H9 (cell line): ENCODE measurements around the gene SPECC1. TPM values are rescaled to one million over a fixed set of nuclear protein-coding genes. Genes with fewer than 3 reads are reported as not detected.

ENCODE experiments used
- DNase-seq: peaks from one replicate; pipeline ENCODE4 v3.0.0-alpha.2; 2017
- H2AFZ ChIP-seq: one replicate; pipeline ENCODE4 v1.6.1; 2013; ENCODE audit warnings: mild to moderate bottlenecking, low read length, control low read depth, moderate library complexity
- H2AK5ac ChIP-seq: 2 replicates; pipeline ENCODE4 v1.6.1; 2013; ENCODE audit warnings: low read length, control low read depth, mixed read lengths; ENCODE audit not compliant: insufficient read length
- H2BK120ac ChIP-seq: one replicate; pipeline ENCODE4 v1.6.1; 2013; ENCODE audit warnings: low read depth, mild to moderate bottlenecking, low read length, control low read depth, inconsistent platforms; ENCODE audit not compliant: poor library complexity, severe bottlenecking
- H2BK12ac ChIP-seq: 2 replicates; pipeline ENCODE4 v1.6.1; 2013; ENCODE audit warnings: low read length, control low read depth, mixed read lengths, low read depth; ENCODE audit not compliant: insufficient read length
- H2BK15ac ChIP-seq: 2 replicates; pipeline ENCODE4 v1.6.1; 2013; ENCODE audit warnings: low read depth, low read length, control low read depth
- H2BK20ac ChIP-seq: one replicate; pipeline ENCODE4 v1.6.1; 2013; ENCODE audit warnings: low read depth, mild to moderate bottlenecking, low read length, control low read depth, inconsistent platforms; ENCODE audit not compliant: poor library complexity, severe bottlenecking
- H2BK5ac ChIP-seq: 2 replicates; pipeline ENCODE4 v1.6.1; 2013; ENCODE audit warnings: low read length, control low read depth, mixed read lengths; ENCODE audit not compliant: insufficient read length
- H3K14ac ChIP-seq: 2 replicates; pipeline ENCODE4 v1.6.1; 2013; ENCODE audit warnings: low read length, control low read depth; ENCODE audit not compliant: insufficient read depth
- H3K18ac ChIP-seq: 2 replicates; pipeline ENCODE4 v1.6.1; 2013; ENCODE audit warnings: low read depth, mild to moderate bottlenecking, mixed read lengths, low read length, control low read depth; ENCODE audit not compliant: insufficient read length
- H3K23ac ChIP-seq: 2 replicates; pipeline ENCODE4 v1.6.1; 2013; ENCODE audit warnings: low read length, control low read depth, mixed read lengths, low read depth; ENCODE audit not compliant: insufficient read length
- H3K23me2 ChIP-seq: 2 replicates; pipeline ENCODE4 v1.6.1; 2013; ENCODE audit warnings: low read depth, mild to moderate bottlenecking, mixed read lengths, low read length, control low read depth; ENCODE audit not compliant: insufficient read length, poor library complexity, severe bottlenecking
- H3K27ac ChIP-seq: 2 replicates; pipeline ENCODE4 v1.5.1; 2013; ENCODE audit warnings: low read length, control low read depth, mixed read lengths, low read depth; ENCODE audit not compliant: insufficient read length
- H3K27me3 ChIP-seq: 2 replicates; pipeline ENCODE4 v1.6.1; 2013; ENCODE audit warnings: low read length, control low read depth, inconsistent platforms; ENCODE audit not compliant: insufficient read depth
- H3K4ac ChIP-seq: 2 replicates; pipeline ENCODE4 v1.6.1; 2013; ENCODE audit warnings: low read depth, mild to moderate bottlenecking, control low read depth, inconsistent platforms, low read length, moderate library complexity
- H3K4me1 ChIP-seq: 2 replicates; pipeline ENCODE4 v1.6.1; 2013; ENCODE audit warnings: low read length, control low read depth, inconsistent platforms; ENCODE audit not compliant: insufficient read depth
- H3K4me2 ChIP-seq: 2 replicates; pipeline ENCODE4 v1.6.1; 2013; ENCODE audit warnings: low read length, control low read depth, mixed read lengths; ENCODE audit not compliant: insufficient read length, insufficient read depth
- H3K56ac ChIP-seq: 2 replicates; pipeline ENCODE4 v1.6.1; 2013; ENCODE audit warnings: low read depth, mild to moderate bottlenecking, mixed read lengths, low read length, control low read depth; ENCODE audit not compliant: insufficient read length
- H3K79me1 ChIP-seq: 2 replicates; pipeline ENCODE4 v1.6.1; 2013; ENCODE audit warnings: low read depth, mild to moderate bottlenecking, moderate library complexity, low read length, control low read depth, inconsistent platforms; ENCODE audit not compliant: insufficient read depth, poor library complexity, severe bottlenecking
- H3K79me2 ChIP-seq: 2 replicates; pipeline ENCODE4 v1.6.1; 2013; ENCODE audit warnings: low read length, control low read depth, inconsistent platforms; ENCODE audit not compliant: insufficient read depth
- H3K9ac ChIP-seq: 2 replicates; pipeline ENCODE4 v1.6.1; 2013; ENCODE audit warnings: low read length, control low read depth, mixed read lengths; ENCODE audit not compliant: insufficient read length; ENCODE audit errors: extremely low read depth
- H3K9me3 ChIP-seq: one replicate; pipeline ENCODE4 v1.6.1; 2013; ENCODE audit warnings: low read depth, low read length, inconsistent platforms; ENCODE audit not compliant: control insufficient read depth
- H3T11ph ChIP-seq: one replicate; pipeline ENCODE4 v1.6.1; 2013; ENCODE audit warnings: mild to moderate bottlenecking, low read length, control low read depth, inconsistent platforms
- H4K20me1 ChIP-seq: one replicate; pipeline ENCODE4 v1.6.1; 2013; ENCODE audit not compliant: control insufficient read depth, insufficient read length, insufficient read depth
- H4K5ac ChIP-seq: 2 replicates; pipeline ENCODE4 v1.6.1; 2013; ENCODE audit warnings: low read depth, mild to moderate bottlenecking, mixed read lengths, low read length, control low read depth; ENCODE audit not compliant: insufficient read length
- H4K8ac ChIP-seq: replicated peaks from 2 replicates; pipeline ENCODE4 v1.6.1; 2013; ENCODE audit warnings: low read length, control low read depth, mixed read lengths, low read depth; ENCODE audit not compliant: insufficient read length
- H4K91ac ChIP-seq: 2 replicates; pipeline ENCODE4 v1.6.1; 2013; ENCODE audit warnings: low read depth, mild to moderate bottlenecking, moderate library complexity, mixed read lengths, low read length, control low read depth; ENCODE audit not compliant: insufficient read length
- H3K27ac Mint-ChIP-seq, 3 experiments: 2 replicates in 2 of 3; 3 replicates in 1 of 3; pipeline ENCODE4 v1.8.0; 2020 to 2021; ENCODE audit warnings: mixed read lengths in 3 of 3, mild to moderate bottlenecking in 1 of 3, moderate library complexity in 1 of 3
- H3K27me3 Mint-ChIP-seq: 2 replicates; pipeline ENCODE4 v1.8.0; 2021; ENCODE audit warnings: low read depth, mild to moderate bottlenecking, moderate library complexity, mixed read lengths
- H3K36me3 Mint-ChIP-seq, 3 experiments: 2 replicates in 2 of 3; 3 replicates in 1 of 3; pipeline ENCODE4 v1.8.0; 2020 to 2021; ENCODE audit warnings: low read depth in 3 of 3, mixed read lengths in 3 of 3; ENCODE audit not compliant: insufficient read depth in 1 of 3
- H3K4me1 Mint-ChIP-seq, 2 experiments: 2 replicates each; pipeline ENCODE4 v1.8.0; 2020; ENCODE audit warnings: mixed read lengths in 2 of 2
- H3K4me3 Mint-ChIP-seq, 2 experiments: 2 replicates in 1 of 2; 3 replicates in 1 of 2; pipeline ENCODE4 v1.8.0; 2020 to 2021; ENCODE audit warnings: mild to moderate bottlenecking in 2 of 2, mixed read lengths in 2 of 2, moderate library complexity in 1 of 2
- H3K9me3 Mint-ChIP-seq, 2 experiments: 2 replicates in 1 of 2; 3 replicates in 1 of 2; pipeline ENCODE4 v1.8.0; 2020; ENCODE audit warnings: mild to moderate bottlenecking in 2 of 2, mixed read lengths in 2 of 2, moderate library complexity in 1 of 2
- CTCF ChIP-seq: fragments of 200-600 bp; sonication (generic); conservative IDR thresholded peaks from 3 replicates; pipeline ENCODE4 v1.8.0; 2021; ENCODE audit warnings: antibody characterized with exemption, mild to moderate bottlenecking
- WGBS: extraction: QIAGEN DNeasy Blood & Tissue Kit; methylation state at CpG from one replicate; pipeline ENCODE4 v1.1.7; 2013; ENCODE audit warnings: missing lambda C conversion rate, low lambda C conversion rate, mixed read lengths; ENCODE audit not compliant: insufficient read length; ENCODE audit errors: extremely low coverage; 5-methylcytosine and 5-hydroxymethylcytosine counted together
- total RNA-seq: library from RNA; stranded (reverse); gene quantifications from 2 replicates; pipeline ENCODE4 v1.2.1, GENCODE V29; 2021

The SPECC1 gene
- total RNA-seq, 1 experiment from 2014 or later = 65.7 TPM

- peaks cover 0 to 2% of the 10 kb centered on the region in 2 experiments; a peak in 2 of 5 replicates for H3K9me3 Mint-ChIP-seq
- H3K36me3 Mint-ChIP-seq = peaks cover 0 to 2% (median 2%) of the 10 kb centered on the region in 3 experiments; a peak in 2 of 7 replicates
- Histone ChIP-seq H3K4me2 (no peak overlapping the region), H3K27me3 (no peaks in the 10 kb centered on the region), H2BK15ac (no peak overlapping the region), H2AK5ac (no peak overlapping the region), H4K5ac (no peak overlapping the region), H4K20me1 (no peaks in the 10 kb centered on the region), H3K9me3 (no peaks in the 10 kb centered on the region), H2BK20ac (no peak overlapping the region), H3T11ph (no peak overlapping the region), H3K56ac (no peak overlapping the region), H3K4me1 (no peaks in the 10 kb centered on the region), H2BK12ac (no peak overlapping the region), H2AFZ (no peak overlapping the region), H3K14ac (no peak overlapping the region), H3K4ac (no peak overlapping the region), H3K9ac (no peak overlapping the region), H3K79me1 (no peaks in the 10 kb centered on the region), H2BK5ac (no peak overlapping the region), H2BK120ac (no peak overlapping the region), H4K8ac (no peak overlapping the region), H4K91ac (no peak overlapping the region), H3K18ac (no peak overlapping the region), H3K27ac (no peak overlapping the region), H3K23me2 (no peaks in the 10 kb centered on the region), H3K79me2 (no peaks in the 10 kb centered on the region), H3K23ac (no peak overlapping the region)
- TF ChIP-seq CTCF = no peak
- peaks cover 3 to 4% of the 10 kb centered on the region in 2 experiments for H3K4me1 Mint-ChIP-seq
- H3K27ac Mint-ChIP-seq = peak overlapping the region in 2 of 3 experiments; percentile 19 to 35; a peak in 2 of 7 replicates
- no peak for DNase-seq
- WGBS = no CpG with 5 or more reads among the region's 2 CpGs
- H3K27me3 Mint-ChIP-seq = no peaks in the 10 kb centered on the region; the same call in 1 of the 2 replicates
- no peak overlapping the region for H3K4me3 Mint-ChIP-seq
These were observed 105.3 kb downstream of the SPECC1 start for GRCh38 chr17:20114466-20114865.
